Umbilical cord (tissue), 2 donors: ENCODE data around the gene LRRC3. TPM values are rescaled to one million over a fixed set of nuclear protein-coding genes. Genes with fewer than 3 reads are reported as not detected.

Experiments
- DNase-seq: peaks from one replicate; pipeline ENCODE4 v3.0.0-alpha.2; 2015; ENCODE audit warnings: low spot score
- total RNA-seq: library from RNA; depleted of rRNA; stranded (reverse); fragments of >200 nt; gene quantifications from one replicate; pipeline ENCODE4 v1.2.3, GENCODE V29; 2014; ENCODE audit warnings: low replicate concordance; ENCODE audit not compliant: insufficient read depth

Gene LRRC3
- total RNA-seq, 1 donor from 2014 or later, result 4.3 TPM

DNA sequence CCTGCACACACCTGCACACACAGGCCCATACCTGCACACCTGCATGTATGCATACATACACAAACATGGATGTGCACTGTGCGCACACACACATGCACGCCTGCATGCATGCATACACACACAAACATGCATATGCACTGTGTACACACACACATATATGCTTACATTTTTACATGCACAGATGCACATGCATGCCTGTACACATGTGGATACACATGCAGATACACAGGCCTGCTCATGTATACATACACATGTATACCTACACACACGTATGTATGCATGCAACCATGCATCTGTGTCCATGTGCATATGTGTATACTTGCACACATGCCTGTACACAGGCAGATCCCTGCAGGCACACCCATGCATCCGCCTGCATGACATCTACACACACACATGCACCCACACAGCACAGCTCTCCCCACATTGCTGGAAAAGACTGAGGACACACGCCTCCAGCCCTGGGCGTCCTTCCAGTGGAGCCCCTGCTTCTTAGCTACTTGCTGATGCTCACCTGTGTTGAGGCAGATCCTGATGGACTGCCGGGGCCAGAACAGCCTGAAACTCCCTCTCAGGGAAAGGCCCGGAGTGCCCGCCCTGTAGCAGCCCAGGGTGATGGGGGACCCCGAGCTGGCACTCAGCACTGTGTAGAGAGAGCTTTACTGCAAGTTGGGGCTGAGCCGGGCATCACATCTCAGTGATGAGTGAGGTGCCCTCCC is 56.1 kb downstream of the LRRC3 start:
- DNase-seq, result no peak

Other genes with a start within 250 kb of the LRRC3 start
- 1.9 TPM for gene ICOSLG, start 214.6 kb upstream of the LRRC3 start, total RNA-seq
- gene DNMT3L, start 193.6 kb upstream of the LRRC3 start, total RNA-seq, result not detected
- 0.72 TPM for gene AIRE, start 169.6 kb upstream of the LRRC3 start, total RNA-seq
- 157 TPM for gene PFKL, start 155.5 kb upstream of the LRRC3 start, total RNA-seq
- 14.4 TPM for gene CFAP410, start 116.1 kb upstream of the LRRC3 start, total RNA-seq
- gene TRPM2, start 101.9 kb upstream of the LRRC3 start, total RNA-seq, result 2.9 TPM
- not detected for gene KRTAP10-1, start 84.7 kb downstream of the LRRC3 start, total RNA-seq
- not detected for gene KRTAP10-2, start 96.0 kb downstream of the LRRC3 start, total RNA-seq
- not detected for gene KRTAP10-3, start 103.3 kb downstream of the LRRC3 start, total RNA-seq
- 4.8 TPM for gene KRTAP10-4, start 118.2 kb downstream of the LRRC3 start, total RNA-seq
- not detected for gene KRTAP10-5, start 125.1 kb downstream of the LRRC3 start, total RNA-seq
- not detected for gene KRTAP10-6, start 137.0 kb downstream of the LRRC3 start, total RNA-seq
- gene KRTAP10-7, start 145.1 kb downstream of the LRRC3 start, total RNA-seq, result not detected
- gene KRTAP10-8, start 156.6 kb downstream of the LRRC3 start, total RNA-seq, result 0.72 TPM
- gene KRTAP10-9, start 171.6 kb downstream of the LRRC3 start, total RNA-seq, result not detected
- gene KRTAP10-10, start 181.8 kb downstream of the LRRC3 start, total RNA-seq, result not detected
- not detected for gene KRTAP10-11, start 190.9 kb downstream of the LRRC3 start, total RNA-seq
- not detected for gene KRTAP12-4, start 199.1 kb downstream of the LRRC3 start, total RNA-seq
- not detected for gene KRTAP12-3, start 202.4 kb downstream of the LRRC3 start, total RNA-seq
- not detected for gene KRTAP12-2, start 211.4 kb downstream of the LRRC3 start, total RNA-seq
- gene KRTAP12-1, start 226.7 kb downstream of the LRRC3 start, total RNA-seq, result not detected
- gene KRTAP10-12, start 241.7 kb downstream of the LRRC3 start, total RNA-seq, result 4.1 TPM